TTC549 (cell line): ENCODE measurements around the gene ZMYND12.

Experiments
- FAIRE-seq: peaks from 2 replicates; lab custom pipeline; 2012; peaks lifted over from hg19 to GRCh38; lab: Jason Lieb, UNC

Gene ZMYND12

DNA sequence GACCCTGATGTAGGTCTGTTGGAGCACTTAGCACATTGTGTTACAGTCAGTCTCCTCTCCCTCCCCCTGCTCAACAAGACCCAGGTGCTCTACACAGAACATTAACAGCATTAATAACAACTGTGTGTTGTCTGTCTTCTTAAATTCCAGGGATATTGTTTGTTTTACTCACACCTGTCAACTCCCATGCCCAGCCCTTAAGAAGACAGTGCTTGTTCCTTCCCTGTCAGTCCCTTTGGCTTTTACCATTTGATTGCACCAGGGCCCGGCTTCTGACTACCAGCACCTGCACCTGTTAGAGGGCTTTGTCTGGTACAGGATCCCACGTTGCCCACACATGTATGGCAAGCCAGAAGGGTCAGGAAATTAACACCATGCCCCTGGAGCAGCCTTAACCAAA is 63.6 kb downstream of the ZMYND12 start:
- FAIRE-seq, result no peak

DNA sequence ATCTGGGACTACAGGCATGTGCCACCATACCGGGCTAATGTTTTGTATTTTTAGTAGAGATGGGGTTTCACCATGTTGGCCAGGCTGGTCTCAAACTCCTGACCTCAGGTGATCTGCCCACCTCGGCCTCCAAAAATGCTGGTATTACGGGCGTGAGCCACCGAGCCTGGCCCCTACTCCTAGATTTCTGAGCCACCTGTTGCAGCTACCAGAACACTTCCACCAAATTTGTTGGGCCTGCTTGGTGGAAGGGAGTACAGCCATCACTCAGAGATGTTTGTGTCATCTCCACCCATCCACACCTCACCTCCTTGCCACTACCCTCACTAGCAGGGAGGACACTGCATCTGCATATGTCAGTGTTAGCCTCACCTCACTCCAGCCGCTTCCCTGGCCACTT is 69.8 kb downstream of the ZMYND12 start:
- no peak for FAIRE-seq

DNA sequence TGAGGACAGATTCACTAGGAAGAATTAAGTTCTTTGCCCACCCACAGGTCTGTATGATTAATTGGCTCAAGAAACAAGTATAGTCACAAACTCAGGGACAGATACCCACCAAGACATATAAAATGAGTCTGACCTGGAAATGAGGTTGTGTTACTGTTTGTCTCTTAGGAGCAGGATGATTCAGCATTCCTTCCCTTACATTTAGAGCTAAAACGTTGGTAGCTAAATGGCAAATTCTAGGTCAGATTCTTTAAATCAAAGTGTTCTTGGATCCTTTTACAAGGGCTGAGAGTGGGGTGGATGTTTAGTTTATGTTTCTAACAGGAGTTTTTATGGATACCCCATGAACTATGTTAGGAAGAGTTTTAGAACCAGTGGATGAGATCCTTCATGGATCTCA is 70.5 kb downstream of the ZMYND12 start:
- FAIRE-seq, result no peak

DNA sequence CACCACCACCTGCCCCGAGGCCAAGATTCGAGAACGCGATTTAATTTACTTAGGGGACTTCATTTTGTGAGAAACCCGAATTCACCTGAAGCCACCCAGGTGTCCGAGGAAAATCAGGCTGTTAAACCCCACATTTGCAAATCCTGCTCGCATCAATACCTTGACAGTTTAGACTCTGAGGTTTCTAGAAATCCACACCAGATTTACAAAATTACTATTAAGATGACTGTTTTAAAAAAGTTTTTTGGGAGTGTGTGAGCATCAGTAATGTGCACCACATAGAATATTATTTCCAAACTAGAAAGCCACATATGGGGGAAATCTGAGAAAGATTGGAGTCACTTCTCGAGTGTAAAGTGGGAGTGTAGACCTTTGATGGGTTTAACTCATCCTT is 74.5 kb downstream of the ZMYND12 start:
- no peak for FAIRE-seq

DNA sequence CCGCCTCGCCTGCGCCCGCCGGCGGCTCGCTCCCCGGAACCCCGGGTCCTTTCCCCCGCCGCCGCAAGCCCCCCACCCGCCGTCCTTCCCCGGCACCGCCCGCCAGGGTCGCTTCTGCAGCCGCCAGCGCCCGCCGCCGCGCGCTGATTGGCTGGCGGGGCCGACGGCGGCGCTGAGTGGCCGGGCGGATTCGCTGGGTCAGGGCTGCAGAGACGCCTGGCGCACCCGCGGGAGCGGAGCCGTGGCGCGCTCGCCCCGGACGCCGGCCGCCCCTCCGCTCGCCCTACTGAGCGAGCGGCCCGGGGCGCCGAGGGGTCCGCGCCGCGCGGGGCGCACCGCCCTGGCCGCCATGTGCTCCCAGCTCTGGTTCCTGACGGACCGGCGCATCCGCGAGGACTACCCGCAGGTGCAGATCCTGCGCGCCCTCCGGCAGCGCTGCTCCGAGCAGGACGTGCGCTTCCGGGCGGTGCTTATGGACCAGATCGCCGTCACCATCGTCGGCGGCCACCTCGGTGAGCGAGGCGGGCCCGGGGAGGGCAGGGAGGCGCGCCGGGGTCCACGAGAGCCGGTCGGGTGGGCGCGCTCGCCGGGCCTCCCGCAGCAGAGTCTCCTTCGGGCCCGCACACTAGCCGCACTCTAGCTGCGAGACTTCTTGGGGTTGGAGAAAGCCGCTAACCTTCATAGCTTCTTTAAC is 75.1 kb downstream of the ZMYND12 start, which contains the start of gene RIMKLA:
Gene RIMKLA (plus strand): TSS at position 207 of the 694 bp plus-strand sequence. CDS start 143 bp downstream, at position 350.
- FAIRE-seq, result no peak
